GM12891 (cell line): Measurements from ENCODE around the gene KRTAP4-5.

Source experiments
- POLR2A ChIP-seq: IDR thresholded peaks from 2 replicates; pipeline ENCODE4 v1.6.1; 2011; ENCODE audit warnings: low read depth, low read length, control low read depth
- POLR2AphosphoS5 ChIP-seq: IDR thresholded peaks from 2 replicates; pipeline ENCODE4 v1.6.1; 2011; ENCODE audit warnings: low read depth, low read length, control low read depth
- POU2F2 ChIP-seq: IDR thresholded peaks from 2 replicates; pipeline ENCODE4 v1.6.1; 2011; ENCODE audit warnings: low read depth, mild to moderate bottlenecking, control low read depth, low read length, moderate library complexity
- TAF1 ChIP-seq: IDR thresholded peaks from 2 replicates; pipeline ENCODE4 v1.6.1; 2011; ENCODE audit warnings: low read depth, low read length, control low read depth

DNA sequence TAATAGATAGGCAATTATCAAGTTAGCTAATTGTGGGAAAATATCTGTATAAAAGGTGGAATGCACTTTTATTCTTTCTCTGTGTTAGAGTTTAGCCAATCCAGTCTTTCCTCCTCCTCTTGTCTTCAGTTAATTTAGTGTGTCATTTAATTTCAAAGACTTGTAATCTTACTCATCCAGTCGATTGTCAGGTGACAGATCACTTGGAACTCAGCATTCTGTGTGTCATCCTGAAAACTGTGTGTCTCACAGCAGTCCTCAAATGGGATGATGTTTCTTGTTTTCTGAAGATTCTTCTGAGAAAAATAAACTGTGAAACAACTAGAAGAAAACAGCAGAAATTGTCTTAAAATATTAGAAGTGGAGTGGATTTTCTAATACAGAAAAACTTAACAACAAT is 35.4 kb upstream of the KRTAP4-5 start:
- TF ChIP-seq POLR2AphosphoS5 (no peak), POU2F2 (no peak), POLR2A (no peak), TAF1 (no peak)
